ENCODE results near the gene GPR142. TPM values are rescaled to one million over a fixed set of nuclear protein-coding genes. Genes with fewer than 3 reads are reported as not detected.

The GPR142 gene
- total and polyA plus RNA-seq, 10 of the 15 experiments (the other 5 are each of a cell fraction or from before 2014, with no cell fraction given): not detected

DNA sequence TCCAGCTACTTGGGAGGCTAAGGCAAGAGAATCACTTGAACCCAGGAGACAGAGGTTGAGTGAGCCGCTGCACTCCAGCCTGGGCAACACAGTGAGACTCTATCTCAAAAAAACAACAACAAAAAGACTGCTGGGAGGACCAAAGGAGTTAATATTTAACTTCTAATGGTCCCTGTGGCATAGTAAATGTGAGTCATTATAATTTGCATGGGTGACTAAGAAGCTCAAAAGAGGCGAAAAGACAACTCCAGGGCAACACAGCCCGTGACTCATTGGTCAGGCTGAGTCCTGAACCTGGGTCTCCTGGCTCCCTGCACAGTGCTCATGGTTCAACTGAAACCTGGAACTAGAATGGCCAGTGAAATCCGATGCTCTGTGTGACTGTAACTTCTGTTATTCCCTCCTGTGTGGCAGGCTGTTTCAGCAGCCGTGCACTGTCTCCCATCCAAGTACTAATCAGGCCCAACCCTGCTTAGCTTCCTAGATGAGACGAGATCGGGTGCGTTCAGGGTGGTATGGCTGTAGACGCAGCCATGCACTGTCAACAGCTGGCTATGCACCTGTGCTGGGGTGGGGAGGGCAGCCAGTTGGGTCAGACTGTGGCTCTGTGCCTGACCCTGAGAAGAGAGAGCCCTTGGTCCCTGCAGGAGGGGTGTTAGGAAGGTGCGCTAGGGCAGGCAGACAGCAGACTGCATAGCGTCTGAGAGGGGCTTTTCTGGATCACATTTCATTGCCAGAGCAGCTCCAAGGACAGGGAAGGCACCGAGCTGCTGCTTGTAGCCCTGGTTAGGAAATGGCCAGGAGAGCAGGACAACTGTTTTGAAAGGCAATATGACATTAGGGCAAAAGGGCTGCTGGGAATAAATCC, 50.1 kb downstream of the GPR142 start:
- SMC1A ChIA-PET (ENCODE audit: uncharacterized antibody, unreplicated experiment): interaction anchor here (0.6 to 2.2 kb wide), 10 partner anchors 13 to 272 kb away, joined by 3 to 11 read pairs (median 3); no protein-coding TSS in a partner anchor
- Histone ChIP-seq H3K9ac (ENCODE audit: control insufficient read depth, insufficient read depth, low read length) (no peak overlapping the region), H3K79me2 (ENCODE audit: control insufficient read depth, insufficient read depth, low read length) (no peaks in the 10 kb centered on the region), H3K27ac (ENCODE audit: control insufficient read depth, insufficient read depth) (no peak overlapping the region), H3K36me3 (ENCODE audit: control insufficient read depth in 2 of 2, insufficient read depth in 2 of 2, low read length in 1 of 2) (no peaks in the 10 kb centered on the region), H3K27me3 (replicated peaks in 1 of 2; ENCODE audit: control insufficient read depth in 2 of 2, insufficient read depth in 2 of 2, low read length in 1 of 2) (no peaks in the 10 kb centered on the region), H3K9me3 (replicated peaks; ENCODE audit: control insufficient read depth, insufficient read depth, low read length) (no peaks in the 10 kb centered on the region), H2AFZ (ENCODE audit: control insufficient read depth, low read depth, low read length) (no peak overlapping the region), H3K4me2 (ENCODE audit: control insufficient read depth, insufficient read depth) (no peak overlapping the region), H4K20me1 (ENCODE audit: control insufficient read depth, insufficient read depth) (no peaks in the 10 kb centered on the region), H3K4me1 (ENCODE audit: control insufficient read depth, insufficient read depth, low read length) (peaks cover 4% of the 10 kb centered on the region; the same call in 1 of the 2 replicates), H3K4me3 (no peak overlapping the region)
- peak; percentile 96 for ATAC-seq
- peak; percentile 56 for DNase-seq (ENCODE audit: low read depth, low spot score)
- in situ Hi-C loops (cut with MboI) (no loop called here), intact Hi-C loops (cut with micrococcal nuclease; ENCODE audit: unreplicated experiment) (loop anchor here (5.0 kb wide), 1 partner anchor 40 kb away; no protein-coding TSS in a partner anchor)
- no peak for FAIRE-seq
- CTCF ChIA-PET: interaction anchor here (0.6 to 2.6 kb wide), 9 partner anchors 13 to 115 kb away, joined by 3 to 15 read pairs (median 7); no protein-coding TSS in a partner anchor
- RAD21 ChIA-PET (ENCODE audit: unreplicated experiment): interaction anchor here (0.7 to 3.8 kb wide), 7 partner anchors 8 to 74 kb away, joined by 3 to 16 read pairs (median 4); no protein-coding TSS in a partner anchor
- no TSS peak for BruUV-seq (replicated peaks)
- POLR2A ChIA-PET: interaction anchor here (0.6 to 2.3 kb wide), 6 partner anchors 8 to 128 kb away, joined by 3 to 11 read pairs (median 4); partner anchors contain the start of gene CD300A
- WGBS (ENCODE audit: insufficient coverage, insufficient replicate concordance, low lambda C conversion rate, missing lambda C conversion rate): 19% methylated on average over 12 of the region's 12 CpGs
- TF ChIP-seq ZNF217 (IDR thresholded peaks at IDR 0.05): peak; percentile 99
- TF ChIP-seq ATF7 (IDR thresholded peaks at IDR 0.05; ENCODE audit: low read depth): peak; percentile 86
- TF ChIP-seq, protein P1, sequence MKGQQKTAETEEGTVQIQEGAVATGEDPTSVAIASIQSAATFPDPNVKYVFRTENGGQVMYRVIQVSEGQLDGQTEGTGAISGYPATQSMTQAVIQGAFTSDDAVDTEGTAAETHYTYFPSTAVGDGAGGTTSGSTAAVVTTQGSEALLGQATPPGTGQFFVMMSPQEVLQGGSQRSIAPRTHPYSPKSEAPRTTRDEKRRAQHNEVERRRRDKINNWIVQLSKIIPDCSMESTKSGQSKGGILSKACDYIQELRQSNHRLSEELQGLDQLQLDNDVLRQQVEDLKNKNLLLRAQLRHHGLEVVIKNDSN (IDR thresholded peaks at IDR 0.05; ENCODE audit: borderline replicate concordance, extremely low read length, insufficient read depth, low read depth, low read length): no peak
- 0 out of 2 replicates have a peak, but pooled peaks have one; percentile 57 for TF ChIP-seq RCOR1 (conservative IDR thresholded peaks at IDR 0.05; ENCODE audit: low read depth, low read length)
- peak; percentile 14 for TF ChIP-seq RELA (IDR thresholded peaks at IDR 0.05; ENCODE audit: borderline replicate concordance, partially characterized antibody)
- no peak; the same call in 1 of the 2 replicates for TF ChIP-seq HCFC1 (IDR thresholded peaks at IDR 0.05; ENCODE audit: low read length)
- no peak for TF ChIP-seq BRCA1 (IDR thresholded peaks at IDR 0.05; ENCODE audit: low read depth, low read length)
- no peak for TF ChIP-seq ZZZ3 (IDR thresholded peaks at IDR 0.05; ENCODE audit: control insufficient read depth, insufficient read length, low read depth)
- TF ChIP-seq FOXM1 (IDR thresholded peaks at IDR 0.05; ENCODE audit: low read depth, low read length): no peak
- peak; percentile 28; the same call in 1 of the 2 replicates for TF ChIP-seq NR2F1 (conservative IDR thresholded peaks at IDR 0.05)
- TF ChIP-seq, protein P2, sequence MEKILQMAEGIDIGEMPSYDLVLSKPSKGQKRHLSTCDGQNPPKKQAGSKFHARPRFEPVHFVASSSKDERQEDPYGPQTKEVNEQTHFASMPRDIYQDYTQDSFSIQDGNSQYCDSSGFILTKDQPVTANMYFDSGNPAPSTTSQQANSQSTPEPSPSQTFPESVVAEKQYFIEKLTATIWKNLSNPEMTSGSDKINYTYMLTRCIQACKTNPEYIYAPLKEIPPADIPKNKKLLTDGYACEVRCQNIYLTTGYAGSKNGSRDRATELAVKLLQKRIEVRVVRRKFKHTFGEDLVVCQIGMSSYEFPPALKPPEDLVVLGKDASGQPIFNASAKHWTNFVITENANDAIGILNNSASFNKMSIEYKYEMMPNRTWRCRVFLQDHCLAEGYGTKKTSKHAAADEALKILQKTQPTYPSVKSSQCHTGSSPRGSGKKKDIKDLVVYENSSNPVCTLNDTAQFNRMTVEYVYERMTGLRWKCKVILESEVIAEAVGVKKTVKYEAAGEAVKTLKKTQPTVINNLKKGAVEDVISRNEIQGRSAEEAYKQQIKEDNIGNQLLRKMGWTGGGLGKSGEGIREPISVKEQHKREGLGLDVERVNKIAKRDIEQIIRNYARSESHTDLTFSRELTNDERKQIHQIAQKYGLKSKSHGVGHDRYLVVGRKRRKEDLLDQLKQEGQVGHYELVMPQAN (conservative IDR thresholded peaks at IDR 0.05): peak; percentile 58
- TF ChIP-seq USF2 (IDR thresholded peaks at IDR 0.05; ENCODE audit: borderline replicate concordance, low read depth, low read length): no peak
- TF ChIP-seq POLR2AphosphoS5 (IDR thresholded peaks at IDR 0.05; ENCODE audit: low read length): no peak
- TF ChIP-seq, protein P3, sequence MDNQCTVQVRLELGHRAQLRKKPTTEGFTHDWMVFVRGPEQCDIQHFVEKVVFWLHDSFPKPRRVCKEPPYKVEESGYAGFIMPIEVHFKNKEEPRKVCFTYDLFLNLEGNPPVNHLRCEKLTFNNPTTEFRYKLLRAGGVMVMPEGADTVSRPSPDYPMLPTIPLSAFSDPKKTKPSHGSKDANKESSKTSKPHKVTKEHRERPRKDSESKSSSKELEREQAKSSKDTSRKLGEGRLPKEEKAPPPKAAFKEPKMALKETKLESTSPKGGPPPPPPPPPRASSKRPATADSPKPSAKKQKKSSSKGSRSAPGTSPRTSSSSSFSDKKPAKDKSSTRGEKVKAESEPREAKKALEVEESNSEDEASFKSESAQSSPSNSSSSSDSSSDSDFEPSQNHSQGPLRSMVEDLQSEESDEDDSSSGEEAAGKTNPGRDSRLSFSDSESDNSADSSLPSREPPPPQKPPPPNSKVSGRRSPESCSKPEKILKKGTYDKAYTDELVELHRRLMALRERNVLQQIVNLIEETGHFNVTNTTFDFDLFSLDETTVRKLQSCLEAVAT (IDR thresholded peaks at IDR 0.05): 0 out of 2 replicates have a peak, but pooled peaks have one; percentile 33
- 0 out of 2 replicates have a peak, but pooled peaks have one; percentile 7 for TF ChIP-seq JUND (IDR thresholded peaks at IDR 0.05; ENCODE audit: low read depth, low read length)
- TF ChIP-seq IKZF2 (IDR thresholded peaks at IDR 0.05): peak in 1 of 2 experiments; percentile 13; a peak in 1 of 4 replicates
- peak; percentile 33 for TF ChIP-seq IKZF1 (conservative IDR thresholded peaks at IDR 0.05)
- 0 out of 2 replicates have a peak, but pooled peaks have one; percentile 51 for TF ChIP-seq TCF12 (IDR thresholded peaks at IDR 0.05; ENCODE audit: low read depth, low read length)

Data from GM12878 (cell line).